H1 (cell line): ENCODE measurements around the gene ROR1. TPM values are rescaled to one million over a fixed set of nuclear protein-coding genes. Genes with fewer than 3 reads are reported as not detected.

Source experiments
- CTCF ChIA-PET: fragments of 300-600 bp; sonication (Branson Sonifier 250); formaldehyde crosslinking; loops from one replicate; lab custom pipeline; 2021; ENCODE audit not compliant: partially characterized antibody; lab: Charles Lee
- POLR2A ChIA-PET: fragments of 300-600 bp; sonication (Branson Sonifier 250); formaldehyde crosslinking; loops from one replicate; lab custom pipeline; 2021; ENCODE audit warnings: inconsistent platforms; ENCODE audit not compliant: partially characterized antibody; lab: Charles Lee
- DNase-seq, 2 experiments: peaks; one replicate each; pipeline versions ENCODE4 v3.0.0 to v3.0.0-alpha.2; 2010 to 2022; ENCODE audit warnings: low spot score in 2 of 2, low read depth in 1 of 2, mixed read lengths in 1 of 2
- FAIRE-seq: peaks from 2 replicates; lab custom pipeline; 2011; peaks lifted over from hg19 to GRCh38; lab: Jason Lieb, UNC
- H2AFZ ChIP-seq: 2 replicates; pipeline ENCODE4 v1.8.1; 2012; ENCODE audit warnings: low read length, inconsistent platforms
- H2AK5ac ChIP-seq: 2 replicates; pipeline ENCODE4 v1.6.1; 2013; ENCODE audit warnings: low read depth, low read length
- H2BK120ac ChIP-seq: replicated peaks from 2 replicates; pipeline ENCODE3; 2013; ENCODE audit warnings: low read depth, low read length, inconsistent platforms
- H2BK12ac ChIP-seq: 2 replicates; pipeline ENCODE4 v1.6.1; 2013; ENCODE audit warnings: low read depth, low read length
- H2BK15ac ChIP-seq: 2 replicates; pipeline ENCODE4 v1.6.1; 2013; ENCODE audit warnings: low read length
- H2BK20ac ChIP-seq: 2 replicates; pipeline ENCODE4 v1.6.1; 2013; ENCODE audit warnings: low read length
- H2BK5ac ChIP-seq: 2 replicates; pipeline ENCODE4 v1.6.1; 2013; ENCODE audit warnings: low read depth, low read length
- H3K14ac ChIP-seq: 2 replicates; pipeline ENCODE4 v1.6.1; 2013; ENCODE audit warnings: inconsistent platforms; ENCODE audit not compliant: insufficient read length
- H3K18ac ChIP-seq: 2 replicates; pipeline ENCODE4 v1.6.1; 2013; ENCODE audit warnings: low read length; ENCODE audit errors: extremely low read depth
- H3K23ac ChIP-seq: 2 replicates; pipeline ENCODE4 v1.6.1; 2013; ENCODE audit warnings: inconsistent platforms; ENCODE audit not compliant: insufficient read length
- H3K23me2 ChIP-seq: 2 replicates; pipeline ENCODE4 v1.6.1; 2013; ENCODE audit warnings: low read depth, low read length
- H3K27ac ChIP-seq: 2 replicates; pipeline ENCODE4 v1.6.1; 2011; ENCODE audit warnings: low read depth, low read length, inconsistent platforms
- H3K27me3 ChIP-seq, 4 experiments: replicated peaks in 1 of 4; 1 replicate in 1 of 4; 2 replicates in 3 of 4; pipeline versions ENCODE4 v1.6.1 to v1.8.1; 2011 to 2013; ENCODE audit warnings: low read length in 3 of 4, mild to moderate bottlenecking in 3 of 4, inconsistent platforms in 2 of 4, mixed read lengths in 2 of 4, moderate library complexity in 1 of 4; ENCODE audit not compliant: control insufficient read depth in 3 of 4, insufficient read depth in 3 of 4; ENCODE audit errors: extremely low read depth in 1 of 4
- H3K36me3 ChIP-seq, 4 experiments: 2 replicates each; pipeline versions ENCODE4 v1.6.1 to v1.8.1; 2011 to 2013; ENCODE audit warnings: mild to moderate bottlenecking in 4 of 4, low read length in 3 of 4, moderate library complexity in 2 of 4, control low read depth in 1 of 4, inconsistent platforms in 1 of 4; ENCODE audit not compliant: insufficient read depth in 4 of 4, control insufficient read depth in 2 of 4
- H3K4ac ChIP-seq: replicated peaks from 2 replicates; pipeline ENCODE3; 2013; ENCODE audit warnings: low read length, low read depth, mixed read lengths, inconsistent platforms; ENCODE audit not compliant: insufficient read length
- H3K4me1 ChIP-seq, 4 experiments: replicated peaks in 1 of 4; 1 replicate in 1 of 4; 2 replicates in 3 of 4; pipeline versions ENCODE4 v1.6.1 to v1.8.1; 2011 to 2013; ENCODE audit warnings: low read length in 3 of 4, inconsistent platforms in 2 of 4, mixed read lengths in 1 of 4; ENCODE audit not compliant: insufficient read depth in 4 of 4, control insufficient read depth in 3 of 4
- H3K4me2 ChIP-seq, 2 experiments: 2 replicates each; pipeline versions ENCODE4 v1.6.1 to v1.8.1; 2011 to 2013; ENCODE audit warnings: low read depth in 2 of 2, low read length in 2 of 2, control low read depth in 1 of 2, inconsistent platforms in 1 of 2, mild to moderate bottlenecking in 1 of 2; ENCODE audit not compliant: insufficient read depth in 1 of 2
- H3K4me3 ChIP-seq, 4 experiments: fragments of 200-600, 300-600 bp in 1 of 4; sonication (generic), shearing (Covaris generic), sonication (Bioruptor Twin) in 1 of 4; 2 replicates each; pipeline versions ENCODE4 v1.5.1 to v1.8.1; 2011 to 2016; ENCODE audit warnings: low read length in 4 of 4, low read depth in 3 of 4, control low read depth in 2 of 4, inconsistent platforms in 2 of 4, mild to moderate bottlenecking in 2 of 4, mixed read lengths in 1 of 4, moderate library complexity in 1 of 4; ENCODE audit not compliant: insufficient read depth in 2 of 4; ENCODE audit errors: extremely low read depth in 1 of 4
- H3K56ac ChIP-seq: replicated peaks from 2 replicates; pipeline ENCODE3; 2013; ENCODE audit warnings: low read depth, mild to moderate bottlenecking, mixed read lengths, low read length, inconsistent platforms; ENCODE audit not compliant: insufficient read length
- H3K79me1 ChIP-seq: 2 replicates; pipeline ENCODE4 v1.6.1; 2013; ENCODE audit warnings: low read depth, low read length, control low read depth
- H3K79me2 ChIP-seq, 2 experiments: 2 replicates each; pipeline versions ENCODE4 v1.6.1 to v1.8.1; 2012 to 2013; ENCODE audit warnings: low read length in 2 of 2, mild to moderate bottlenecking in 2 of 2, inconsistent platforms in 1 of 2; ENCODE audit not compliant: insufficient read depth in 2 of 2, control insufficient read depth in 1 of 2
- H3K9ac ChIP-seq, 4 experiments: replicated peaks in 1 of 4; 1 replicate in 1 of 4; 2 replicates in 3 of 4; pipeline versions ENCODE4 v1.6.1 to v1.8.1; 2011 to 2013; ENCODE audit warnings: low read depth in 3 of 4, low read length in 3 of 4, control low read depth in 2 of 4, mild to moderate bottlenecking in 2 of 4, moderate library complexity in 2 of 4, inconsistent platforms in 1 of 4; ENCODE audit errors: extremely low read depth in 1 of 4
- H3K9me3 ChIP-seq, 2 experiments: 2 replicates each; pipeline versions ENCODE4 v1.6.1 to v1.8.1; 2012 to 2013; ENCODE audit warnings: mild to moderate bottlenecking in 2 of 2, moderate library complexity in 2 of 2, control low read depth in 1 of 2, inconsistent platforms in 1 of 2, low read depth in 1 of 2, low read length in 1 of 2, mixed read lengths in 1 of 2; ENCODE audit not compliant: insufficient read depth in 2 of 2
- H4K20me1 ChIP-seq, 2 experiments: replicated peaks in 1 of 2; 2 replicates each; pipeline versions ENCODE3 to v1.8.1; 2011 to 2013; ENCODE audit warnings: inconsistent platforms in 2 of 2, low read length in 2 of 2, mild to moderate bottlenecking in 1 of 2; ENCODE audit not compliant: insufficient read depth in 2 of 2, control insufficient read depth in 1 of 2
- H4K5ac ChIP-seq: 2 replicates; pipeline ENCODE4 v1.6.1; 2013; ENCODE audit warnings: low read length, low read depth, mixed read lengths, inconsistent platforms; ENCODE audit not compliant: insufficient read length
- H4K8ac ChIP-seq: 2 replicates; pipeline ENCODE4 v1.8.0; 2013; ENCODE audit warnings: mild to moderate bottlenecking, moderate library complexity, low read length, inconsistent platforms; ENCODE audit not compliant: insufficient read depth; ENCODE audit errors: extremely low read depth
- H4K91ac ChIP-seq: replicated peaks from 2 replicates; pipeline ENCODE3; 2013; ENCODE audit warnings: low read length, mixed read lengths, inconsistent platforms; ENCODE audit not compliant: insufficient read length
- EGR1 ChIP-seq: IDR thresholded peaks from 2 replicates; pipeline ENCODE4 v1.6.1; 2011; ENCODE audit warnings: low read depth, low read length, borderline replicate concordance
- KDM5A ChIP-seq: fragments of 200-600 bp; IDR thresholded peaks from 2 replicates; pipeline ENCODE4 v1.7.1; 2012; ENCODE audit warnings: mild to moderate bottlenecking, low read length, inconsistent platforms, mixed read lengths
- RFX5 ChIP-seq: IDR thresholded peaks from 2 replicates; pipeline ENCODE4 v1.6.1; 2011; ENCODE audit warnings: low read depth, low read length, improper control_type of control experiment, borderline replicate concordance
- RXRA ChIP-seq: IDR thresholded peaks from 2 replicates; pipeline ENCODE4 v1.6.1; 2011; ENCODE audit warnings: low read depth, mild to moderate bottlenecking, low read length, moderate library complexity; ENCODE audit not compliant: insufficient read depth
- SAP30 ChIP-seq: fragments of 300-600 bp; sonication (generic); IDR thresholded peaks from 2 replicates; pipeline ENCODE4 v1.7.1; 2012; ENCODE audit warnings: low read length, moderate library complexity, mild to moderate bottlenecking, inconsistent platforms; ENCODE audit not compliant: insufficient read depth, insufficient replicate concordance
- ZNF274 ChIP-seq: IDR thresholded peaks from 2 replicates; pipeline ENCODE4 v1.7.0; 2012; ENCODE audit warnings: low read length, borderline replicate concordance; ENCODE audit errors: extremely low read depth
- WGBS, 2 experiments: shearing (Covaris generic) in 1 of 2; methylation state at CpG; one replicate each; pipeline versions ENCODE4 v1.1.6 to v1.1.7; 2013 to 2015; ENCODE audit warnings: low lambda C conversion rate in 2 of 2, mixed read lengths in 2 of 2, inconsistent platforms in 1 of 2, low coverage in 1 of 2, missing lambda C conversion rate in 1 of 2; ENCODE audit not compliant: insufficient replicate concordance in 2 of 2, insufficient coverage in 1 of 2, insufficient read length in 1 of 2; ENCODE audit errors: extremely low coverage in 1 of 2, missing lambda C conversion rate in 1 of 2; 5-methylcytosine and 5-hydroxymethylcytosine counted together
- polyA plus RNA-seq, 7 experiments: library from polyadenylated mRNA; depleted of rRNA in 3 of 7; stranded (reverse) in 5 of 7; unstranded in 2 of 7; fragments of >200 nt in 5 of 7; fragments of 200-250 nt in 2 of 7; gene quantifications; 1 replicate in 5 of 7; 2 replicates in 1 of 7; 4 replicates in 1 of 7; pipeline versions ENCODE4 v1.2.1 to v1.2.3, GENCODE V29; 2011 to 2013; ENCODE audit warnings: missing spikeins in 2 of 7, mixed read lengths in 2 of 7
- total RNA-seq: library from RNA; stranded (reverse); fragmentation: NEBNext Ultra II Directional; extraction: Animal tissue kit (Norgen Biotek cat#: 25700); gene quantifications from 2 replicates; pipeline ENCODE4 v1.2.1, GENCODE V29; 2021
- TF ChIP-seq, protein P1 (sequence below): IDR thresholded peaks from 2 replicates; pipeline ENCODE4 v1.6.1; 2012; ENCODE audit warnings: low read length, inconsistent platforms

Gene ROR1
- total and polyA plus RNA-seq, 2 of the 8 experiments (the other 6 are each of a cell fraction or from before 2014, with no cell fraction given), result 33.6 to 73.6 TPM

DNA sequence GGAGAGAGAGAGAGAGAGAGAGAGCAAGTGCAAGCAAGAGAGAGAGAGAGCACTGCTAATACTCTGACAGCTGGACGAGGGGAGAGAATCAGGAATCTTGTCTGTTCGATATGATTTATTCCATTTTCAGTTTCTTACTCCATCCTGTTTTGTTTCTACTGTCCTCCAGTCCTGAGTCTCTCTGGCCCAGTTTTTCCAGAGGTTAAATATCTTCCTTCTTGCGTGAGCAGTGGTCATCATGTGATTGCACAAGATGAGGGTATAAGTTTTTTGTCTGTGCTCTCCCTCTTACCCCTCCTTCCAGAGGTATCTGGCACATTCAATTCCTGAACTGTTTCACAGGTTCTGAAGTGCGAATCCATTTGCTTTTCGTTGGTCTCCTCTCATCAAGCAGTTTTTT lies 446.4 kb downstream of the ROR1 start:
- Histone ChIP-seq H3K4me3 (no peak overlapping the region), H2BK120ac (no peak overlapping the region), H3K23me2 (no peaks in the 10 kb centered on the region), H3K4me1 (no peaks in the 10 kb centered on the region), H3K4me2 (no peak overlapping the region), H2BK5ac (no peak overlapping the region), H2BK12ac (no peak overlapping the region), H3K79me2 (no peaks in the 10 kb centered on the region), H3K9me3 (no peaks in the 10 kb centered on the region), H2BK20ac (no peak overlapping the region), H3K36me3 (no peaks in the 10 kb centered on the region), H4K20me1 (no peaks in the 10 kb centered on the region), H3K23ac (no peak overlapping the region), H3K4ac (no peak overlapping the region), H2AFZ (no peak overlapping the region), H3K14ac (no peak overlapping the region), H4K91ac (no peak overlapping the region), H4K5ac (no peak overlapping the region), H3K27ac (no peak overlapping the region), H3K79me1 (no peaks in the 10 kb centered on the region), H3K18ac (no peak overlapping the region), H3K27me3 (no peaks in the 10 kb centered on the region), H3K56ac (no peak overlapping the region), H2AK5ac (no peak overlapping the region), H4K8ac (no peak overlapping the region), H2BK15ac (no peak overlapping the region), H3K9ac (no peak overlapping the region)
- DNase-seq (no peak), FAIRE-seq (no peak)
- CTCF ChIA-PET, result no interaction called here
- POLR2A ChIA-PET, result no interaction called here
- TF ChIP-seq RXRA, result no peak
- no peak for TF ChIP-seq EGR1
- TF ChIP-seq KDM5A, result no peak
- no peak for TF ChIP-seq ZNF274
- TF ChIP-seq, protein P1, sequence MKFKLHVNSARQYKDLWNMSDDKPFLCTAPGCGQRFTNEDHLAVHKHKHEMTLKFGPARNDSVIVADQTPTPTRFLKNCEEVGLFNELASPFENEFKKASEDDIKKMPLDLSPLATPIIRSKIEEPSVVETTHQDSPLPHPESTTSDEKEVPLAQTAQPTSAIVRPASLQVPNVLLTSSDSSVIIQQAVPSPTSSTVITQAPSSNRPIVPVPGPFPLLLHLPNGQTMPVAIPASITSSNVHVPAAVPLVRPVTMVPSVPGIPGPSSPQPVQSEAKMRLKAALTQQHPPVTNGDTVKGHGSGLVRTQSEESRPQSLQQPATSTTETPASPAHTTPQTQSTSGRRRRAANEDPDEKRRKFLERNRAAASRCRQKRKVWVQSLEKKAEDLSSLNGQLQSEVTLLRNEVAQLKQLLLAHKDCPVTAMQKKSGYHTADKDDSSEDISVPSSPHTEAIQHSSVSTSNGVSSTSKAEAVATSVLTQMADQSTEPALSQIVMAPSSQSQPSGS, result no peak
- TF ChIP-seq RFX5, result no peak
- TF ChIP-seq SAP30, result no peak
- WGBS, 2 experiments, result 91% methylated on average over 5 of the region's 5 CpGs; no CpG with 5 or more reads in 1 of the 2 experiments
